ENCODE data around the gene CHD8. TPM values are rescaled to one million over a fixed set of nuclear protein-coding genes. Genes with fewer than 3 reads are reported as not detected.

Gene CHD8
- total and polyA plus RNA-seq, 10 of the 15 experiments (the other 5 are each of a cell fraction or from before 2014, with no cell fraction given): 20.2 to 79.5 (median 35.5) TPM

DNA sequence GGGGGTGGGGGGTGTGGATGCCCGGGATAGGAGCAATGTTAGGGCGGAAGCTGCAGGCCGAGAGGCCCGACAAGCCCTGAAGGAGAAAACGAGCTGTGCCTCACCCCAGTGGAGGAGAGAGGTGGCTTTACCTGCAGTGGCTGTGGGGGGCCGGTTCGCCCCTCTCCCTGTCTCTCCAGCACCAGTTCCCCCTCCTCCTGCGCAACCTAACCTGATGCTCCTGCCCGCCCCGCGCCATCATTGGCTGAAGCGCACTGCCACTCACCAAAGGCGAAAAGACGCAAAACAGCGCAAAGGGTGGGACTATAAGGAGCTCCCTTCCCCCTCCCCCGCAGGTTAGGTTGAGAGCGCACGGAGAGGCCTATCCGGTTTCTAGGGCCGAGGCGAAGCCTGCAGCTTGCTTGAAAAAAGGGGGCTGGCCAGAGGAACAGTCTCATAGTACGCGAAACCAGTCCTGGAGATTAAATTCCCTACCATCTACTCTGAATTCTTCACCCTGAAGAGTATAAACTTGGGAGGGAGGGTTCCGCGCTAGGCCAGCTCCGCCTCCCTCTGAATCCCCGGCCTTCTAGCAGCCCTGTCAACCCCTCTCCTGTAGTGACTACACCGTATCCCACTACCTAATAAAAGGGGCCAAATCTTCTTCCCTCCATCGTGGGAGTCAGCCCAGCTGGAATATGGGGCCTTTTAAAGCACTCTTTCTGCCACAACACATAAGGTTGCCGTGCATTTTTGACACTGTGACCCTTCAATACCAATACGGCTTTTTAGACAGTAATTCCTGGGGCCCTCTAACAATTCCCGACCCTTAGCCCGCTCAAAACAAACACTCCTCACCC is 18.6 kb downstream of the CHD8 start (continued):
- TF ChIP-seq, protein P1, sequence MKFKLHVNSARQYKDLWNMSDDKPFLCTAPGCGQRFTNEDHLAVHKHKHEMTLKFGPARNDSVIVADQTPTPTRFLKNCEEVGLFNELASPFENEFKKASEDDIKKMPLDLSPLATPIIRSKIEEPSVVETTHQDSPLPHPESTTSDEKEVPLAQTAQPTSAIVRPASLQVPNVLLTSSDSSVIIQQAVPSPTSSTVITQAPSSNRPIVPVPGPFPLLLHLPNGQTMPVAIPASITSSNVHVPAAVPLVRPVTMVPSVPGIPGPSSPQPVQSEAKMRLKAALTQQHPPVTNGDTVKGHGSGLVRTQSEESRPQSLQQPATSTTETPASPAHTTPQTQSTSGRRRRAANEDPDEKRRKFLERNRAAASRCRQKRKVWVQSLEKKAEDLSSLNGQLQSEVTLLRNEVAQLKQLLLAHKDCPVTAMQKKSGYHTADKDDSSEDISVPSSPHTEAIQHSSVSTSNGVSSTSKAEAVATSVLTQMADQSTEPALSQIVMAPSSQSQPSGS (IDR thresholded peaks at IDR 0.05; ENCODE audit: low read length): no peak
- TF ChIP-seq NR2F1 (conservative IDR thresholded peaks at IDR 0.05) (peak; percentile 39; the same call in 1 of the 2 replicates), RELA (IDR thresholded peaks at IDR 0.05; ENCODE audit: borderline replicate concordance, partially characterized antibody) (peak; percentile 48), CBX5 (IDR thresholded peaks at IDR 0.05; ENCODE audit: low read depth) (no peak), RFX5 (IDR thresholded peaks at IDR 0.05; ENCODE audit: low read depth, low read length) (no peak), ZBED1 (IDR thresholded peaks at IDR 0.05; ENCODE audit: borderline replicate concordance) (0 out of 2 replicates have a peak, but pooled peaks have one; percentile 29), HDGF (IDR thresholded peaks at IDR 0.05) (no peak), RB1 (IDR thresholded peaks at IDR 0.05; ENCODE audit: borderline replicate concordance) (peak; percentile 89; the same call in 1 of the 2 replicates), EZH2 (IDR thresholded peaks at IDR 0.05; ENCODE audit: borderline replicate concordance, control insufficient read depth, low read depth, low read length) (no peak), RBBP5 (conservative IDR thresholded peaks at IDR 0.05) (no peak), ZSCAN29 (IDR thresholded peaks at IDR 0.05) (no peak), GABPA (IDR thresholded peaks at IDR 0.05; ENCODE audit: low read depth) (0 out of 2 replicates have a peak, but pooled peaks have one; percentile 67), POLR2AphosphoS2 (IDR thresholded peaks at IDR 0.05; ENCODE audit: low read depth, low read length) (peak; percentile 97), WRNIP1 (IDR thresholded peaks at IDR 0.05; ENCODE audit: borderline replicate concordance, low read depth, low read length) (peak; percentile 94), SUPT20H (IDR thresholded peaks at IDR 0.05; ENCODE audit: borderline replicate concordance, control insufficient read depth, low read depth, low read length) (no peak), YY1 (IDR thresholded peaks at IDR 0.05; ENCODE audit: low read depth, low read length) (peak; percentile 89)
- TF ChIP-seq, protein P2, sequence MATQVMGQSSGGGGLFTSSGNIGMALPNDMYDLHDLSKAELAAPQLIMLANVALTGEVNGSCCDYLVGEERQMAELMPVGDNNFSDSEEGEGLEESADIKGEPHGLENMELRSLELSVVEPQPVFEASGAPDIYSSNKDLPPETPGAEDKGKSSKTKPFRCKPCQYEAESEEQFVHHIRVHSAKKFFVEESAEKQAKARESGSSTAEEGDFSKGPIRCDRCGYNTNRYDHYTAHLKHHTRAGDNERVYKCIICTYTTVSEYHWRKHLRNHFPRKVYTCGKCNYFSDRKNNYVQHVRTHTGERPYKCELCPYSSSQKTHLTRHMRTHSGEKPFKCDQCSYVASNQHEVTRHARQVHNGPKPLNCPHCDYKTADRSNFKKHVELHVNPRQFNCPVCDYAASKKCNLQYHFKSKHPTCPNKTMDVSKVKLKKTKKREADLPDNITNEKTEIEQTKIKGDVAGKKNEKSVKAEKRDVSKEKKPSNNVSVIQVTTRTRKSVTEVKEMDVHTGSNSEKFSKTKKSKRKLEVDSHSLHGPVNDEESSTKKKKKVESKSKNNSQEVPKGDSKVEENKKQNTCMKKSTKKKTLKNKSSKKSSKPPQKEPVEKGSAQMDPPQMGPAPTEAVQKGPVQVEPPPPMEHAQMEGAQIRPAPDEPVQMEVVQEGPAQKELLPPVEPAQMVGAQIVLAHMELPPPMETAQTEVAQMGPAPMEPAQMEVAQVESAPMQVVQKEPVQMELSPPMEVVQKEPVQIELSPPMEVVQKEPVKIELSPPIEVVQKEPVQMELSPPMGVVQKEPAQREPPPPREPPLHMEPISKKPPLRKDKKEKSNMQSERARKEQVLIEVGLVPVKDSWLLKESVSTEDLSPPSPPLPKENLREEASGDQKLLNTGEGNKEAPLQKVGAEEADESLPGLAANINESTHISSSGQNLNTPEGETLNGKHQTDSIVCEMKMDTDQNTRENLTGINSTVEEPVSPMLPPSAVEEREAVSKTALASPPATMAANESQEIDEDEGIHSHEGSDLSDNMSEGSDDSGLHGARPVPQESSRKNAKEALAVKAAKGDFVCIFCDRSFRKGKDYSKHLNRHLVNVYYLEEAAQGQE (IDR thresholded peaks at IDR 0.05; ENCODE audit: low read depth, low read length): 0 out of 2 replicates have a peak, but pooled peaks have one; percentile 29
- TF ChIP-seq, protein P3, sequence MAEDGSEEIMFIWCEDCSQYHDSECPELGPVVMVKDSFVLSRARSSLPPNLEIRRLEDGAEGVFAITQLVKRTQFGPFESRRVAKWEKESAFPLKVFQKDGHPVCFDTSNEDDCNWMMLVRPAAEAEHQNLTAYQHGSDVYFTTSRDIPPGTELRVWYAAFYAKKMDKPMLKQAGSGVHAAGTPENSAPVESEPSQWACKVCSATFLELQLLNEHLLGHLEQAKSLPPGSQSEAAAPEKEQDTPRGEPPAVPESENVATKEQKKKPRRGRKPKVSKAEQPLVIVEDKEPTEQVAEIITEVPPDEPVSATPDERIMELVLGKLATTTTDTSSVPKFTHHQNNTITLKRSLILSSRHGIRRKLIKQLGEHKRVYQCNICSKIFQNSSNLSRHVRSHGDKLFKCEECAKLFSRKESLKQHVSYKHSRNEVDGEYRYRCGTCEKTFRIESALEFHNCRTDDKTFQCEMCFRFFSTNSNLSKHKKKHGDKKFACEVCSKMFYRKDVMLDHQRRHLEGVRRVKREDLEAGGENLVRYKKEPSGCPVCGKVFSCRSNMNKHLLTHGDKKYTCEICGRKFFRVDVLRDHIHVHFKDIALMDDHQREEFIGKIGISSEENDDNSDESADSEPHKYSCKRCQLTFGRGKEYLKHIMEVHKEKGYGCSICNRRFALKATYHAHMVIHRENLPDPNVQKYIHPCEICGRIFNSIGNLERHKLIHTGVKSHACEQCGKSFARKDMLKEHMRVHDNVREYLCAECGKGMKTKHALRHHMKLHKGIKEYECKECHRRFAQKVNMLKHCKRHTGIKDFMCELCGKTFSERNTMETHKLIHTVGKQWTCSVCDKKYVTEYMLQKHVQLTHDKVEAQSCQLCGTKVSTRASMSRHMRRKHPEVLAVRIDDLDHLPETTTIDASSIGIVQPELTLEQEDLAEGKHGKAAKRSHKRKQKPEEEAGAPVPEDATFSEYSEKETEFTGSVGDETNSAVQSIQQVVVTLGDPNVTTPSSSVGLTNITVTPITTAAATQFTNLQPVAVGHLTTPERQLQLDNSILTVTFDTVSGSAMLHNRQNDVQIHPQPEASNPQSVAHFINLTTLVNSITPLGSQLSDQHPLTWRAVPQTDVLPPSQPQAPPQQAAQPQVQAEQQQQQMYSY (CRISPR knock-in tag; IDR thresholded peaks at IDR 0.05): no peak
- TF ChIP-seq, protein P4, sequence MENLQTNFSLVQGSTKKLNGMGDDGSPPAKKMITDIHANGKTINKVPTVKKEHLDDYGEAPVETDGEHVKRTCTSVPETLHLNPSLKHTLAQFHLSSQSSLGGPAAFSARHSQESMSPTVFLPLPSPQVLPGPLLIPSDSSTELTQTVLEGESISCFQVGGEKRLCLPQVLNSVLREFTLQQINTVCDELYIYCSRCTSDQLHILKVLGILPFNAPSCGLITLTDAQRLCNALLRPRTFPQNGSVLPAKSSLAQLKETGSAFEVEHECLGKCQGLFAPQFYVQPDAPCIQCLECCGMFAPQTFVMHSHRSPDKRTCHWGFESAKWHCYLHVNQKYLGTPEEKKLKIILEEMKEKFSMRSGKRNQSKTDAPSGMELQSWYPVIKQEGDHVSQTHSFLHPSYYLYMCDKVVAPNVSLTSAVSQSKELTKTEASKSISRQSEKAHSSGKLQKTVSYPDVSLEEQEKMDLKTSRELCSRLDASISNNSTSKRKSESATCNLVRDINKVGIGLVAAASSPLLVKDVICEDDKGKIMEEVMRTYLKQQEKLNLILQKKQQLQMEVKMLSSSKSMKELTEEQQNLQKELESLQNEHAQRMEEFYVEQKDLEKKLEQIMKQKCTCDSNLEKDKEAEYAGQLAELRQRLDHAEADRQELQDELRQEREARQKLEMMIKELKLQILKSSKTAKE (IDR thresholded peaks at IDR 0.05; ENCODE audit: low read depth, poor library complexity, severe bottlenecking): peak; percentile 27

All from GM12878 (cell line).